ENCODE results near the gene OR11H6. TPM values are rescaled to one million over a fixed set of nuclear protein-coding genes. Genes with fewer than 3 reads are reported as not detected.
"Not testable (repeated sequence)": the region's sequence is repeated elsewhere in the genome, so short reads cannot be mapped to it uniquely, and the experiment has no call there.

Gene OR11H6
- total RNA-seq, 3 donors from 2014 or later = not detected

DNA sequence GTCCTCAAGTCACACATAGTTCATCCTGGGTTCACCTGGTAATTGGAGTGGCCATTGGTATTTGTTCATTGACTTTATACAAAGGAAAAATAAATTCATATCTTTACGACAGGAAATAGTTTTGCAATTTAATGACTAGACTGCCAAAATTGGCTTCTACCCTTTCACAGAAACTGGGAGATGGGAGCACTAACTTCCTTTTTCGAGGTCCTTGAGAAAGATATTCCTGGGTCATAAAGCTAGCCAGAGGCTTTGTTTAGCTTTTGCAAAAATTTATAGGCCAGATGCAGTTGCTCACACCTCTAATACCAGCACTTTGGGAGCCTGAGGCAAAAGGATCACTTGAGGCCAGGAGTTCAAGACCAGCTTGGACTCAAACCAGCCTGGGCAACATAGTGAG, 43.0 kb upstream of the OR11H6 start:
- intact Hi-C loops (cut with DNase I; ENCODE audit: low total_unique reads) = no loop called here
- DNase-seq (ENCODE audit: low spot score in 2 of 2) = no peak
- Histone ChIP-seq H3K27me3 (no peaks in the 10 kb centered on the region), H3K4me3 (no peak overlapping the region), H3K9me3 (no peaks in the 10 kb centered on the region), H3K27ac (no peak overlapping the region), H3K36me3 (no peaks in the 10 kb centered on the region), H3K4me1 (no peaks in the 10 kb centered on the region)
- no peak for TF ChIP-seq POLR2A (IDR thresholded peaks at IDR 0.05)
- TF ChIP-seq, protein P1, sequence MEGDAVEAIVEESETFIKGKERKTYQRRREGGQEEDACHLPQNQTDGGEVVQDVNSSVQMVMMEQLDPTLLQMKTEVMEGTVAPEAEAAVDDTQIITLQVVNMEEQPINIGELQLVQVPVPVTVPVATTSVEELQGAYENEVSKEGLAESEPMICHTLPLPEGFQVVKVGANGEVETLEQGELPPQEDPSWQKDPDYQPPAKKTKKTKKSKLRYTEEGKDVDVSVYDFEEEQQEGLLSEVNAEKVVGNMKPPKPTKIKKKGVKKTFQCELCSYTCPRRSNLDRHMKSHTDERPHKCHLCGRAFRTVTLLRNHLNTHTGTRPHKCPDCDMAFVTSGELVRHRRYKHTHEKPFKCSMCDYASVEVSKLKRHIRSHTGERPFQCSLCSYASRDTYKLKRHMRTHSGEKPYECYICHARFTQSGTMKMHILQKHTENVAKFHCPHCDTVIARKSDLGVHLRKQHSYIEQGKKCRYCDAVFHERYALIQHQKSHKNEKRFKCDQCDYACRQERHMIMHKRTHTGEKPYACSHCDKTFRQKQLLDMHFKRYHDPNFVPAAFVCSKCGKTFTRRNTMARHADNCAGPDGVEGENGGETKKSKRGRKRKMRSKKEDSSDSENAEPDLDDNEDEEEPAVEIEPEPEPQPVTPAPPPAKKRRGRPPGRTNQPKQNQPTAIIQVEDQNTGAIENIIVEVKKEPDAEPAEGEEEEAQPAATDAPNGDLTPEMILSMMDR (IDR thresholded peaks at IDR 0.05) = no peak
- no peak for TF ChIP-seq POLR2AphosphoS5 (IDR thresholded peaks at IDR 0.05)

DNA sequence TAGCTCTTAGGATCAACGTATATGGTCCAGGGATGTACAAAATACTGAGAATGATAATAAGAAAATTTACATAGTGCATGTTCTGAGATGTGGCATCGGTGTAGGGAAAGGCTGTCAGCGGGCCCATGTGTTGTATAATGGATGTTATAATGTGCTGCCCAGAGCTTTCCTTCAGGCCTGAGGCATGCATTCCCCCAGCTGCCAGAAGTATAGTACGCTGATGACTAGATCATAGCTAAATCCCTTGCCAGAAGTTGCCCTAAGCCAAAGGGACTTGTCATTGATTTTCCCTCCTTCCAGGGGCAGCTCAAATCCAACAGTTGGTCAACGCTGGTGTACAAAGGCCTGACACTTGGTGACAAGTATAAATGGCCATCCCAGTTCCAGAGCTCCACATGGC, 39.3 kb upstream of the OR11H6 start:
- Histone ChIP-seq H3K27ac (no peak overlapping the region), H3K36me3 (no peaks in the 10 kb centered on the region), H3K9me3 (no peaks in the 10 kb centered on the region), H3K4me1 (no peaks in the 10 kb centered on the region), H3K27me3 (no peaks in the 10 kb centered on the region), H3K4me3 (no peak overlapping the region)
- TF ChIP-seq POLR2A (IDR thresholded peaks at IDR 0.05) = no peak
- intact Hi-C loops (cut with DNase I; ENCODE audit: low total_unique reads) = no loop called here
- no peak for DNase-seq (ENCODE audit: low spot score in 2 of 2)

DNA sequence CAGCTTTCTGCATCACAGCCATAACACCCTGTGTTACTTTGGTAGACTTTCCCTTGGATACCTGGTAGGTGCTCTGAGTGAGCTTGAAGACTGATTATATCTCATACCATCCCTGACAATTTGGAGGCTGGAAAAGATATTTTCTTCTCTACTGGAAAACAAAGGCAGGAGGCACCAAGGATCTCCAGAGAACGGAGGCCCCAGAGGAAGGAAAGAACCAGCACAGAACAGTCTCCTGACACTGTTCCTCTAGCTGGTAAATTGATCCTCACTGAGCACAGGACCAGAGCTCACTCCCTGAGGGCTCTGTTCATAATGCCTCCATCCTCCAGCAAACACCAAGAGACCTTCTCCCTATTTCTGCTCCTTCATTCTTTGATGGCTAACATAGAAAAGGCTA, 32.9 kb upstream of the OR11H6 start, which contains the start of gene OR11G2:
OR11G2 (plus strand) TSS at position 301 of the 400 bp plus-strand sequence. CDS start 6,542 bp downstream, outside the sequence.
- TF ChIP-seq, protein P1 (IDR thresholded peaks at IDR 0.05) = no peak
- TF ChIP-seq POLR2A (IDR thresholded peaks at IDR 0.05) (no peak), POLR2AphosphoS5 (IDR thresholded peaks at IDR 0.05) (no peak)
- DNase-seq (ENCODE audit: low spot score in 2 of 2) = no peak
- H3K27ac ChIP-seq = no peak within 1 kb of the TSS
- H3K4me1 ChIP-seq = no peaks in the 10 kb centered on the region
- intact Hi-C loops (cut with DNase I; ENCODE audit: low total_unique reads) = no loop called here
- H3K4me3 ChIP-seq = no peak within 1 kb of the TSS
- H3K27me3 ChIP-seq = peaks cover 0 to 4% of the 10 kb centered on the region in 2 donors
- H3K9me3 ChIP-seq = no peaks in the 10 kb centered on the region
- no peaks in the 10 kb centered on the region for H3K36me3 ChIP-seq

DNA sequence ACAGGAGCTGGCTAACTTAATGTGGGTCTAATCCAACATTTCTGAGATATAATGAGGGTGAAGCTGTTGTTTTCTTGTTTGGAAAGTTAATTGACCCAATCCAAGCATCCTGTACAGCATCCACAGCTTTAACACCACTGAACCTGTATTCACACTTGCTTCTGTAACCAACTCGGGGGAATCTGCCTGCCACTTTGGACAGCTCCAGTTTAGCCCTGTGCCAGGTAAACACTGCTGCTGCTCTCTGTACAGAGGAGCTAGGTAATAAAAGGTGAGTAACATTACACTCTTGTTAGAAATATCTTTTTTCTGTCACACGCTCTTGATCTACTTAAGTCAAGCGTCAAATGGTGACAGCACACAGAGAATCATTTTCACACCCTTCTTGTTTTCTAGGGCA, 32.1 kb upstream of the OR11H6 start:
- intact Hi-C loops (cut with DNase I; ENCODE audit: low total_unique reads) = no loop called here
- no peaks in the 10 kb centered on the region for H3K4me1 ChIP-seq
- DNase-seq (ENCODE audit: low spot score in 2 of 2) = no peak

DNA sequence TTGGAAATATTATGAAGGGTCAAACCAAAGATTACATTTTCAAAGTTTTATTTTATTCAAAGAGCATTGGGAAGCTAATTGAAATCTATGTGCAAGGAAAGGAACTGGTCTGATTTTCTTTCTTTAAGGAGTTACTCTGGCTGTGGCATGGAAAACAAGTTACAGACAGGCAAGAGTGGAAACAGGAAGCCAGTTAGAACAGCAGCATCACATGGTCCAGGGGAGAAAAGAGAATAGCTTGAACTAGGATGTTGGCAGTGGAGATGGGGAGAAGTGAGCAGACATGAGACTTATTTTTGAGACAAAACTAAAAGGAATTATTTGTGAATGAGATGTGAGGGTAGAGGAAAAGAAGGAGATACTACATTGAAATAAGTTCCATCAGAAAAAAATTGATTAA, 29.4 kb upstream of the OR11H6 start:
- TF ChIP-seq, protein P1 (IDR thresholded peaks at IDR 0.05) = no peak
- TF ChIP-seq POLR2AphosphoS5 (IDR thresholded peaks at IDR 0.05) = no peak
- no peak for TF ChIP-seq POLR2A (IDR thresholded peaks at IDR 0.05)
- DNase-seq (ENCODE audit: low spot score in 2 of 2) = no peak
- intact Hi-C loops (cut with DNase I; ENCODE audit: low total_unique reads) = no loop called here

More for the DNA sequence above, 32.1 kb upstream of the OR11H6 start:
- H3K36me3 ChIP-seq = no peaks in the 10 kb centered on the region
- TF ChIP-seq POLR2AphosphoS5 (IDR thresholded peaks at IDR 0.05) (no peak), POLR2A (IDR thresholded peaks at IDR 0.05) (no peak)
- TF ChIP-seq, protein P1 (IDR thresholded peaks at IDR 0.05) = no peak
- H3K27me3 ChIP-seq = peaks cover 0 to 4% of the 10 kb centered on the region in 2 donors
- H3K9me3 ChIP-seq = no peaks in the 10 kb centered on the region
- no peak overlapping the region for H3K4me3 ChIP-seq
- H3K27ac ChIP-seq = no peak overlapping the region

DNA sequence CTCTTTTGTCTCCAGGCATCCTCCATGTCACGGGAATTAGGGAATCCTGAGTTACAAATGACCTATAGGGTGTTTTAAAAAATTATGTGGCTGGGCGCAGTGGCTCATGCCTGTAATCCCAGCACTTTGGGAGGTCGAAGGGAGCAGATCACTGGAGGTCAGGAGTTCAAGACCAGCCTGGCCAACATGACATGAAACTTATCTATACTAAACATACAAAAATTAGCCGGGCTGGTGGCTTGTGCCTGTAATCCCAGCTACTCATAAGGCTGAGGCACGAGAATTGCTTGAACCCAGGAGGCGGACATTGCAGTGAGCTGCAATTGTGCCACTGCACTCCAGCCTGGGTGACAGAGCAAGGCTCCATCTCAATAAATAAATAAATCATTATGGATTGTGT, 28.3 kb upstream of the OR11H6 start:
- DNase-seq (ENCODE audit: low spot score in 2 of 2); H3K36me3 ChIP-seq; H3K27ac ChIP-seq; H3K4me3 ChIP-seq; H3K9me3 ChIP-seq; H3K27me3 ChIP-seq; intact Hi-C loops (cut with DNase I; ENCODE audit: low total_unique reads); H3K4me1 ChIP-seq: not testable (repeated sequence)

More for the DNA sequence above, 29.4 kb upstream of the OR11H6 start:
- Histone ChIP-seq H3K9me3 (no peaks in the 10 kb centered on the region), H3K27ac (no peak overlapping the region), H3K4me1 (no peaks in the 10 kb centered on the region), H3K36me3 (no peaks in the 10 kb centered on the region), H3K27me3 (peaks cover 0 to 4% of the 10 kb centered on the region in 2 donors), H3K4me3 (no peak overlapping the region)

Data from breast epithelium (tissue), 4 donors.